Tibial nerve (tissue), 4 donors: ENCODE results near the gene BRSK2. TPM values are rescaled to one million over a fixed set of nuclear protein-coding genes. Genes with fewer than 3 reads are reported as not detected.

Experiments
- DNase-seq, 2 donors: peaks; one replicate each; pipeline ENCODE4 v3.0.0-alpha.2; 2019; ENCODE audit warnings: low spot score in 2 of 2
- H3K27ac ChIP-seq, 4 donors: fragments of 200-600 bp; sonication (generic) in 3 of 4; one replicate each; pipeline ENCODE4 v1.5.1; 2017 to 2019; ENCODE audit warnings: mild to moderate bottlenecking in 1 of 4
- H3K27me3 ChIP-seq, 2 donors: fragments of 200-600 bp; sonication (generic) in 1 of 2; one replicate each; pipeline versions ENCODE4 v1.5.1 to v1.6.0; 2017 to 2019
- H3K36me3 ChIP-seq, 3 donors: fragments of 200-600 bp; sonication (generic); one replicate each; pipeline ENCODE4 v1.5.1; 2018 to 2019
- H3K4me1 ChIP-seq, 4 donors: fragments of 200-600 bp; sonication (generic) in 3 of 4; one replicate each; pipeline ENCODE4 v1.5.1; 2017 to 2019
- H3K4me3 ChIP-seq, 4 donors: fragments of 200-600 bp; sonication (generic) in 3 of 4; one replicate each; pipeline ENCODE4 v1.5.1; 2017 to 2019; ENCODE audit warnings: mild to moderate bottlenecking in 1 of 4, moderate library complexity in 1 of 4
- H3K9me3 ChIP-seq, 4 donors: fragments of 200-600 bp; sonication (generic) in 3 of 4; one replicate each; pipeline ENCODE4 v1.5.1; 2017 to 2019
- EP300 ChIP-seq, 2 donors: sonication (generic); formaldehyde crosslinking; IDR thresholded peaks; one replicate each; pipeline ENCODE4 v1.6.1; 2017; ENCODE audit warnings: antibody characterized with exemption in 2 of 2, mild to moderate bottlenecking in 1 of 2
- POLR2A ChIP-seq, 2 donors: fragments of 450-650 bp; IDR thresholded peaks; one replicate each; pipeline ENCODE4 v1.6.1; 2017; ENCODE audit warnings: antibody characterized with exemption in 2 of 2, mild to moderate bottlenecking in 2 of 2, moderate library complexity in 2 of 2
- WGBS, 2 donors: methylation state at CpG; one replicate each; pipeline ENCODE4 v1.1.5; 2018; 5-methylcytosine and 5-hydroxymethylcytosine counted together
- total RNA-seq, 4 donors: library from RNA; depleted of rRNA; stranded (reverse); fragments of >200 nt; gene quantifications; one replicate each; pipeline ENCODE4 v1.1.0, GENCODE V29; 2016
- TF ChIP-seq, protein P1 (sequence below), 5 experiments: fragments of 200-600 bp in 3 of 5; fragments of 450-650 bp in 2 of 5; sonication (generic) in 3 of 5; IDR thresholded peaks; one replicate each; pipeline ENCODE4 v1.5.1; 2016 to 2019; ENCODE audit warnings: antibody characterized with exemption in 5 of 5, mild to moderate bottlenecking in 3 of 5, moderate library complexity in 2 of 5

BRSK2 gene
- total RNA-seq, 4 donors from 2014 or later = 2.4 to 7.8 (median 4.6) TPM

DNA sequence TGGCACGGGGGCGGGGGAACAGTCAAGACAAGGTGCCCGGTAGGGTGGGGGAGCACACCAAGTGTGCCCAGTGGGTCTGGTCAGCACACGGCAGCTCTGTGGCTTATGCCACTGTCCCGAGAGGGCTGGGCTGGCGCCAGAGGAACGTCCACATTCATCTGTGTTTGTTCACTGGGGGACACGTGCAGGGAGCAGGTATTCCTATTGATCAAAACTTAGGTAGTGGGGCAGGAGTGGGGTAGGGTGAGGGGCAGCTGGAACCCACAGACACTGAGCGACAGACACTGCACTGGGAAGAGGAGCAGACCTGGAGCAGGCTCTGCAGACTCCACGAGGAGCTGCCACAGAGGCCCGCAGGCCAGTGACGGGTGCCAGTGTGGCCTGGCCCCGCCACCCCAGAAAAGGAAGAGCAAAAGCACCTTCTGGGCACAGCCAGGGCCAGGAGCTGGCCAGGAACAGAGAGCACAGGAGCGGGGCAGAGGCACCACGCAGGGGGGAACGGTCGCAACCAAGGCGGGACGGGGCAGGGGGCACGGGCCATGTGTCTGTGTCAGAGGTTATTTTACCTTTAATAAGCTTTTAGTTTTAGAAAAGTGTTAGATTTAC lies 98.9 kb downstream of the BRSK2 start:
- no peak overlapping the region for H3K4me3 ChIP-seq
- TF ChIP-seq POLR2A (IDR thresholded peaks at IDR 0.05) (no peak), EP300 (IDR thresholded peaks at IDR 0.05) (no peak)
- TF ChIP-seq, protein P1, sequence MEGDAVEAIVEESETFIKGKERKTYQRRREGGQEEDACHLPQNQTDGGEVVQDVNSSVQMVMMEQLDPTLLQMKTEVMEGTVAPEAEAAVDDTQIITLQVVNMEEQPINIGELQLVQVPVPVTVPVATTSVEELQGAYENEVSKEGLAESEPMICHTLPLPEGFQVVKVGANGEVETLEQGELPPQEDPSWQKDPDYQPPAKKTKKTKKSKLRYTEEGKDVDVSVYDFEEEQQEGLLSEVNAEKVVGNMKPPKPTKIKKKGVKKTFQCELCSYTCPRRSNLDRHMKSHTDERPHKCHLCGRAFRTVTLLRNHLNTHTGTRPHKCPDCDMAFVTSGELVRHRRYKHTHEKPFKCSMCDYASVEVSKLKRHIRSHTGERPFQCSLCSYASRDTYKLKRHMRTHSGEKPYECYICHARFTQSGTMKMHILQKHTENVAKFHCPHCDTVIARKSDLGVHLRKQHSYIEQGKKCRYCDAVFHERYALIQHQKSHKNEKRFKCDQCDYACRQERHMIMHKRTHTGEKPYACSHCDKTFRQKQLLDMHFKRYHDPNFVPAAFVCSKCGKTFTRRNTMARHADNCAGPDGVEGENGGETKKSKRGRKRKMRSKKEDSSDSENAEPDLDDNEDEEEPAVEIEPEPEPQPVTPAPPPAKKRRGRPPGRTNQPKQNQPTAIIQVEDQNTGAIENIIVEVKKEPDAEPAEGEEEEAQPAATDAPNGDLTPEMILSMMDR (IDR thresholded peaks at IDR 0.05) = no peak
- DNase-seq = no peak
- no peaks in the 10 kb centered on the region for H3K27me3 ChIP-seq
- no peaks in the 10 kb centered on the region for H3K9me3 ChIP-seq
- H3K27ac ChIP-seq = peak overlapping the region in 2 of 4 donors; percentile 33 to 83
- peaks cover 0 to 70% (median 52%) of the 10 kb centered on the region in 4 donors for H3K4me1 ChIP-seq
- no peaks in the 10 kb centered on the region for H3K36me3 ChIP-seq
- WGBS, 2 donors = 80 to 84% methylated on average over 20 of the region's 20 CpGs

DNA sequence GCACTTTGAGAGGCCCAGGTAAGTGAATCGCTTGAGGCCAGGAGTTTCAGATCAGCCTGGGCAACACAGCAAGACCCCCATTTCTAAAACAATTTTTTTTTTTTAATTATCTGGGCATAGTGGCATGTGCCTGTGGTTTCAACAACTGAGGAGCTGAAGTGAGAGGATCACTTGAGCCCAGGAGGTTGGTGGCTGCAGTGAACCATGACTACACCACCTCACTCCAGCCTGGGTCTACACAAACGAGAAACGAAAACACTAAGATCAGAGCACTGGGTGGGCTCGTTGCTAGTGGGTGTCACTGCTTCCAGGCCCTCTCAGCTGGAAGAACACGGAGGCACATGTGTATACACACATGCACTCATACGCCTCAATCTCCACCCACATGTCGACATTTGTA lies 100.9 kb downstream of the BRSK2 start:
- Histone ChIP-seq H3K4me3 (no peak overlapping the region), H3K9me3 (peaks cover 0 to 2% (median 0%) of the 10 kb centered on the region in 4 donors), H3K27ac (no peak overlapping the region), H3K36me3 (no peaks in the 10 kb centered on the region), H3K27me3 (no peaks in the 10 kb centered on the region), H3K4me1 (peaks cover 0 to 51% (median 35%) of the 10 kb centered on the region in 4 donors)
- DNase-seq = no peak
- 74 to 80% methylated on average over 7 of the region's 7 CpGs for WGBS, 2 donors
- no peak for TF ChIP-seq EP300 (IDR thresholded peaks at IDR 0.05)
- TF ChIP-seq POLR2A (IDR thresholded peaks at IDR 0.05) = no peak
- TF ChIP-seq, protein P1 (IDR thresholded peaks at IDR 0.05) = no peak

DNA sequence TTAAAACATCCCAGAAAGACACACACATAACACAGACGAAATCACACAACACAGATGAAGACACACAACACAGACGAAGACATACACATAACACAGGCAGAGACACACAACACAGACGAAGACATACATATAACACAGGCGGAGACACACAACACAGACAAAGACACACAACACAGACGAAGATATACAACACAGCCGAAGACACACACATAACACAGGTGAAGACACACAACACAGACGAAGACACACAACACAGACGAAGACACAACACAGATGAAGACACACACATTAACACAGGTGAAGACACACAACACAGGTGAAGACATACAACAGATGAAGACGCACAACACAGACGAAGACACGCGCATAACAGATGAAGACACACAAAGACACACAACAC lies 101.6 kb downstream of the BRSK2 start:
- no peaks in the 10 kb centered on the region for H3K36me3 ChIP-seq
- 89 to 95% methylated on average over 12 of the region's 12 CpGs for WGBS, 2 donors
- no peak for TF ChIP-seq EP300 (IDR thresholded peaks at IDR 0.05)
- TF ChIP-seq, protein P1 (IDR thresholded peaks at IDR 0.05) = no peak
- H3K9me3 ChIP-seq = peaks cover 0 to 2% (median 0%) of the 10 kb centered on the region in 4 donors
- no peak for DNase-seq
- H3K4me3 ChIP-seq = no peak overlapping the region
- peaks cover 0 to 45% (median 28%) of the 10 kb centered on the region in 4 donors for H3K4me1 ChIP-seq
- no peaks in the 10 kb centered on the region for H3K27me3 ChIP-seq
- no peak overlapping the region for H3K27ac ChIP-seq

DNA sequence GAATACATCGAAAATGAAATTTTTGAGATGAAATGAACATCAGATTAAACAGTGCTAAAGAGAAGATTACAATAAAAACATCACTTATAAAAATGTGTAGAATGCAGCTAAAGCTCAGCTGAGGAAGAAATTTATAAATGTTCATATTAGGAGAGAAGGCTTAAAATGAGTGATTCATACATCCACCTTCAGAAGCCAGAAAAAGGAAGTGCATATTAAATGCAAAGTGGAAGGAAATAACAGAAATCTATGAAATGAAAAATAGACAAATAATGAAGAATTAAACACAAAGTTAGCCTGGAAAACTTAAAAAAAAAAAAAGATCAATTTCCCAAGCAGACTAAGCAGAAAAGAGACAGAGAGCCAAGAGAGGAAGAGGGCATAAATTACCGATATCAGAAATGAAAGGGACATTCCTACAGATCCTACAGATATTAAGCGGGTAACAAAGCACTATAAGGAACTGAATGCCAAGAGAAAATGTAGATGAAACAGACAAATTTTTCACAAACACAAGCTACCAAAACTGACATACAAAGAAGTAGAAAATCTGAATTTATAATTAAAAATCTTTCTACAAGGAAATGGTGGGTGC lies 104.0 kb downstream of the BRSK2 start:
- DNase-seq = no peak
- no peak for TF ChIP-seq EP300 (IDR thresholded peaks at IDR 0.05)
- TF ChIP-seq POLR2A (IDR thresholded peaks at IDR 0.05) = no peak
- TF ChIP-seq, protein P1 (IDR thresholded peaks at IDR 0.05) = no peak
- no peak overlapping the region for H3K4me3 ChIP-seq
- no peaks in the 10 kb centered on the region for H3K27me3 ChIP-seq
- H3K4me1 ChIP-seq = peaks cover 0 to 40% (median 7%) of the 10 kb centered on the region in 4 donors
- no peaks in the 10 kb centered on the region for H3K36me3 ChIP-seq
- whole genome bisulfite sequencing, 2 donors = 74 to 93% methylated on average over 3 of the region's 3 CpGs
- no peak overlapping the region for H3K27ac ChIP-seq
- peaks cover 0 to 2% (median 0%) of the 10 kb centered on the region in 4 donors for H3K9me3 ChIP-seq

DNA sequence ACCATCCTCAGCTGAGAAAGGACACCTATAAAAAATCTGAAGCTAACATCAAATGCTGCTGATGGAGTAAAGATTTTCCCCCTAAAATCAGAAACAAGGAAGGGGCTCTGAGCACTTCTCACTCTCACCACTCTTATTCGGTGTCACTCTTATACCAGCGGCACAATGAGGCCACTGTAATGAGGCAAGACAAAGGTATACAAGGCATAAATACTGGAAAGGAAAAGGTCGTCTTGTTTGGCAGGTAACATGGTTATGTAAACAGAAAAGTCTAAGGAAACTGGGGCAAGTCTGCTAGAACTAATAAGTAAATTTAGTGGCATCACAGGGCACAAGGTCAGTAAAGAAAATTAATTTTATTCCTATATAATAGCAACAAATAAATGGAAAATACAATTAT lies 104.9 kb downstream of the BRSK2 start:
- Histone ChIP-seq H3K27ac (no peak overlapping the region), H3K4me3 (no peak overlapping the region), H3K27me3 (no peaks in the 10 kb centered on the region), H3K36me3 (peaks cover 0 to 5% (median 0%) of the 10 kb centered on the region in 3 donors), H3K4me1 (peaks cover 0 to 32% (median 3%) of the 10 kb centered on the region in 4 donors), H3K9me3 (peaks cover 0 to 2% (median 0%) of the 10 kb centered on the region in 4 donors)
- 92 to 93% methylated on average over 3 of the region's 3 CpGs for WGBS, 2 donors
- TF ChIP-seq, protein P1 (IDR thresholded peaks at IDR 0.05) = no peak
- TF ChIP-seq EP300 (IDR thresholded peaks at IDR 0.05) = no peak
- no peak for TF ChIP-seq POLR2A (IDR thresholded peaks at IDR 0.05)
- DNase-seq = no peak
